HAP-1 (cell line): Measurements from ENCODE around the gene COPB2.

ENCODE experiments used
- DNase-seq, 2 experiments: peaks; one replicate each; pipeline ENCODE4 v3.0.0-alpha.2; 2016 to 2020; ENCODE audit warnings: low spot score in 2 of 2
- H3K27me3 ChIP-seq: fragments of 250-450 bp; sonication (Bioruptor Pico); 2 replicates; pipeline ENCODE4 v1.5.1; 2020; ENCODE audit warnings: low read depth, mild to moderate bottlenecking, moderate library complexity
- H3K36me3 ChIP-seq: fragments of 250-450 bp; sonication (Bioruptor Pico); replicated peaks from 2 replicates; pipeline ENCODE4 v1.5.1; 2020; ENCODE audit warnings: mild to moderate bottlenecking
- H3K4me1 ChIP-seq: fragments of 250-450 bp; sonication (Bioruptor Pico); 2 replicates; pipeline ENCODE4 v1.5.1; 2020; ENCODE audit warnings: mild to moderate bottlenecking
- H3K4me3 ChIP-seq: fragments of 250-450 bp; sonication (Bioruptor Pico); 2 replicates; pipeline ENCODE4 v1.5.1; 2020; ENCODE audit warnings: mild to moderate bottlenecking, moderate library complexity
- H3K9me3 ChIP-seq: fragments of 250-450 bp; sonication (Bioruptor Pico); 2 replicates; pipeline ENCODE4 v1.5.1; 2020; ENCODE audit warnings: mild to moderate bottlenecking, moderate library complexity
- in situ Hi-C: fragments of 300-500 bp; cut with MboI; formaldehyde crosslinking; loops from 3 replicates; pipeline ENCODE4 v1.14.3; 2020; ENCODE audit warnings: low sequenced_read_pairs, inconsistent platforms, mixed read lengths

The COPB2 gene

GRCh38 chr3:139329364-139329850, 60.0 kb downstream of the COPB2 start:
- DNase-seq: peak; percentile 70 to 95
- Histone ChIP-seq H3K4me3 (peak overlapping the region; percentile 21), H3K36me3 (no peaks in the 10 kb centered on the region), H3K9me3 (no peaks in the 10 kb centered on the region), H3K4me1 (no peaks in the 10 kb centered on the region), H3K27me3 (peaks cover 10% of the 10 kb centered on the region)
- in situ Hi-C loops: no loop called here

GRCh38 chr3:139328356-139328755, 61.1 kb downstream of the COPB2 start:
- H3K27me3 ChIP-seq: peaks cover 14% of the 10 kb centered on the region
- H3K4me1 ChIP-seq: no peaks in the 10 kb centered on the region
- H3K9me3 ChIP-seq: no peaks in the 10 kb centered on the region
- no peak overlapping the region for H3K4me3 ChIP-seq
- no peak for DNase-seq
- no peaks in the 10 kb centered on the region for H3K36me3 ChIP-seq
- in situ Hi-C loops: no loop called here

- Histone ChIP-seq H3K27me3 (peaks cover 14% of the 10 kb centered on the region), H3K4me1 (no peaks in the 10 kb centered on the region), H3K9me3 (no peaks in the 10 kb centered on the region), H3K4me3 (no peak overlapping the region), H3K36me3 (no peaks in the 10 kb centered on the region)
- DNase-seq: no peak
- in situ Hi-C loops: no loop called here
Observed at GRCh38 chr3:139327861-139328260, 61.6 kb downstream of the COPB2 start.

GRCh38 chr3:139327231-139327630, 62.2 kb downstream of the COPB2 start:
- no peaks in the 10 kb centered on the region for H3K4me1 ChIP-seq
- H3K36me3 ChIP-seq: no peaks in the 10 kb centered on the region
- DNase-seq: no peak
- peaks cover 8% of the 10 kb centered on the region for H3K27me3 ChIP-seq
- no peaks in the 10 kb centered on the region for H3K9me3 ChIP-seq
- no peak overlapping the region for H3K4me3 ChIP-seq
- in situ Hi-C loops: no loop called here

GRCh38 chr3:139326707-139327106, 62.7 kb downstream of the COPB2 start:
- Histone ChIP-seq H3K36me3 (no peaks in the 10 kb centered on the region), H3K4me3 (no peak overlapping the region), H3K27me3 (peaks cover 6% of the 10 kb centered on the region), H3K4me1 (no peaks in the 10 kb centered on the region), H3K9me3 (no peaks in the 10 kb centered on the region)
- in situ Hi-C loops: no loop called here
- DNase-seq: no peak

GRCh38 chr3:139326131-139326530, 63.3 kb downstream of the COPB2 start:
- no peak for DNase-seq
- in situ Hi-C loops: no loop called here
- Histone ChIP-seq H3K4me3 (no peak overlapping the region), H3K9me3 (no peaks in the 10 kb centered on the region), H3K4me1 (no peaks in the 10 kb centered on the region), H3K36me3 (no peaks in the 10 kb centered on the region), H3K27me3 (peaks cover 6% of the 10 kb centered on the region)

- DNase-seq: no peak
- Histone ChIP-seq H3K36me3 (no peaks in the 10 kb centered on the region), H3K27me3 (peaks cover 6% of the 10 kb centered on the region), H3K4me1 (no peaks in the 10 kb centered on the region), H3K9me3 (no peaks in the 10 kb centered on the region), H3K4me3 (no peak overlapping the region)
- in situ Hi-C loops: no loop called here
Observed at GRCh38 chr3:139325551-139325950, 63.9 kb downstream of the COPB2 start.

GRCh38 chr3:139324456-139324855, 65.0 kb downstream of the COPB2 start:
- in situ Hi-C loops: no loop called here
- no peak for DNase-seq
- Histone ChIP-seq H3K4me1 (no peaks in the 10 kb centered on the region), H3K36me3 (no peaks in the 10 kb centered on the region), H3K9me3 (no peaks in the 10 kb centered on the region), H3K27me3 (peaks cover 6% of the 10 kb centered on the region), H3K4me3 (no peak overlapping the region)

GRCh38 chr3:139323146-139323545, 66.3 kb downstream of the COPB2 start:
- H3K36me3 ChIP-seq: no peaks in the 10 kb centered on the region
- H3K9me3 ChIP-seq: no peaks in the 10 kb centered on the region
- in situ Hi-C loops: no loop called here
- no peak for DNase-seq
- H3K4me3 ChIP-seq: no peak overlapping the region
- no peaks in the 10 kb centered on the region for H3K4me1 ChIP-seq
- peaks cover 6% of the 10 kb centered on the region for H3K27me3 ChIP-seq

- Histone ChIP-seq H3K4me1 (no peaks in the 10 kb centered on the region), H3K9me3 (no peaks in the 10 kb centered on the region), H3K27me3 (peaks cover 6% of the 10 kb centered on the region), H3K4me3 (no peak overlapping the region), H3K36me3 (no peaks in the 10 kb centered on the region)
- no peak for DNase-seq
- in situ Hi-C loops: no loop called here
Observed at GRCh38 chr3:139322346-139322745, 67.1 kb downstream of the COPB2 start.

GRCh38 chr3:139320551-139321309, 68.7 kb downstream of the COPB2 start:
- H3K4me1 ChIP-seq: no peaks in the 10 kb centered on the region
- in situ Hi-C loops: no loop called here
- DNase-seq: no peak
- H3K36me3 ChIP-seq: no peaks in the 10 kb centered on the region
- no peaks in the 10 kb centered on the region for H3K9me3 ChIP-seq
- no peak overlapping the region for H3K4me3 ChIP-seq
- H3K27me3 ChIP-seq: peaks cover 6% of the 10 kb centered on the region

GRCh38 chr3:139319428-139320402, 69.7 kb downstream of the COPB2 start:
- peak in 1 of 2 experiments; percentile 61 for DNase-seq
- no peaks in the 10 kb centered on the region for H3K9me3 ChIP-seq
- H3K27me3 ChIP-seq: peaks cover 6% of the 10 kb centered on the region
- in situ Hi-C loops: no loop called here
- no peaks in the 10 kb centered on the region for H3K4me1 ChIP-seq
- H3K4me3 ChIP-seq: no peak overlapping the region
- H3K36me3 ChIP-seq: no peaks in the 10 kb centered on the region

GRCh38 chr3:139318826-139319225, 70.6 kb downstream of the COPB2 start:
- in situ Hi-C loops: no loop called here
- Histone ChIP-seq H3K4me1 (no peaks in the 10 kb centered on the region), H3K27me3 (peaks cover 3% of the 10 kb centered on the region), H3K36me3 (no peaks in the 10 kb centered on the region), H3K4me3 (no peak overlapping the region), H3K9me3 (no peaks in the 10 kb centered on the region)
- DNase-seq: no peak

- H3K4me3 ChIP-seq: no peak overlapping the region
- H3K9me3 ChIP-seq: no peaks in the 10 kb centered on the region
- no peaks in the 10 kb centered on the region for H3K4me1 ChIP-seq
- no peak for DNase-seq
- no peaks in the 10 kb centered on the region for H3K36me3 ChIP-seq
- in situ Hi-C loops: no loop called here
- H3K27me3 ChIP-seq: peaks cover 3% of the 10 kb centered on the region; the same call in 1 of the 2 replicates
Observed at GRCh38 chr3:139318431-139318816, 71.0 kb downstream of the COPB2 start.
